NCI-H82 (cell line): ENCODE measurements around the gene VAT1.
A peak's percentile ranks its signal among the peaks of the same experiment; 100 is the strongest.
"Not testable (repeated sequence)": the region's sequence is repeated elsewhere in the genome, so short reads cannot be mapped to it uniquely, and the experiment has no call there.

Experiments
- DNase-seq: peaks from one replicate; lab custom pipeline; 2025; lab: John Stamatoyannopoulos, UW

VAT1 gene

GRCh38 chr17:43021741-43022512 lies at the start of gene VAT1:
TSS of gene VAT1 (minus strand) at chr17:43022385. CDS start at chr17:43022322, 63 bp downstream.
- peak; percentile 88 for DNase-seq

GRCh38 chr17:43070872-43071271 lies 48.7 kb upstream of the VAT1 start:
- no peak for DNase-seq

GRCh38 chr17:43070257-43070656 lies 48.1 kb upstream of the VAT1 start:
- DNase-seq: no peak

- DNase-seq: no peak
These were observed 47.2 kb upstream of the VAT1 start for GRCh38 chr17:43069368-43069898.

GRCh38 chr17:43068570-43069367 lies 46.6 kb upstream of the VAT1 start:
- no peak for DNase-seq

- no peak for DNase-seq
These were observed 40.9 kb upstream of the VAT1 start for GRCh38 chr17:43062984-43063638.

- DNase-seq: no peak
These were observed 33.9 kb upstream of the VAT1 start for GRCh38 chr17:43056051-43056450.

GRCh38 chr17:43053008-43053407 lies 30.8 kb upstream of the VAT1 start:
- not testable (repeated sequence) for DNase-seq

GRCh38 chr17:43051969-43052368 lies 29.8 kb upstream of the VAT1 start:
- no peak for DNase-seq

GRCh38 chr17:43044024-43044423 lies 21.8 kb upstream of the VAT1 start:
- DNase-seq: no peak

GRCh38 chr17:43043307-43043706 lies 21.1 kb upstream of the VAT1 start:
- no peak for DNase-seq

- peak; percentile 75 for DNase-seq
These were observed 19.9 kb upstream of the VAT1 start for GRCh38 chr17:43042025-43042628.

GRCh38 chr17:43040655-43041054 lies 18.5 kb upstream of the VAT1 start:
- DNase-seq: no peak

- no peak for DNase-seq
These were observed 17.5 kb upstream of the VAT1 start for GRCh38 chr17:43039646-43040045.

- no peak for DNase-seq
These were observed 12.7 kb upstream of the VAT1 start for GRCh38 chr17:43034894-43035293.

- peak; percentile 88 for DNase-seq
These were observed 12.0 kb upstream of the VAT1 start for GRCh38 chr17:43033948-43034881.

GRCh38 chr17:43031666-43032065 lies 9.5 kb upstream of the VAT1 start:
- no peak for DNase-seq

- DNase-seq: no peak
These were observed 8.1 kb upstream of the VAT1 start for GRCh38 chr17:43030137-43030767.

GRCh38 chr17:43028221-43028861 lies 6.2 kb upstream of the VAT1 start:
- no peak for DNase-seq
